GM12865 (cell line): ENCODE results near the gene DYNC2H1.

Source experiments
- DNase-seq: peaks from one replicate; pipeline ENCODE4 v3.0.0; 2010; ENCODE audit warnings: low read depth
- H3K4me3 ChIP-seq: 2 replicates; pipeline ENCODE4 v1.5.1; 2011; ENCODE audit warnings: mild to moderate bottlenecking, low read depth, low read length, control low read depth
- TF ChIP-seq, protein P1 (sequence below): IDR thresholded peaks from 2 replicates; pipeline ENCODE4 v1.5.1; 2011; ENCODE audit warnings: low read length, control low read depth, low read depth, inconsistent platforms; ENCODE audit not compliant: insufficient read depth; ENCODE audit errors: missing control alignments

Gene DYNC2H1

GRCh38 chr11:103395612-103396011, 286.4 kb downstream of the DYNC2H1 start:
- TF ChIP-seq, protein P1, sequence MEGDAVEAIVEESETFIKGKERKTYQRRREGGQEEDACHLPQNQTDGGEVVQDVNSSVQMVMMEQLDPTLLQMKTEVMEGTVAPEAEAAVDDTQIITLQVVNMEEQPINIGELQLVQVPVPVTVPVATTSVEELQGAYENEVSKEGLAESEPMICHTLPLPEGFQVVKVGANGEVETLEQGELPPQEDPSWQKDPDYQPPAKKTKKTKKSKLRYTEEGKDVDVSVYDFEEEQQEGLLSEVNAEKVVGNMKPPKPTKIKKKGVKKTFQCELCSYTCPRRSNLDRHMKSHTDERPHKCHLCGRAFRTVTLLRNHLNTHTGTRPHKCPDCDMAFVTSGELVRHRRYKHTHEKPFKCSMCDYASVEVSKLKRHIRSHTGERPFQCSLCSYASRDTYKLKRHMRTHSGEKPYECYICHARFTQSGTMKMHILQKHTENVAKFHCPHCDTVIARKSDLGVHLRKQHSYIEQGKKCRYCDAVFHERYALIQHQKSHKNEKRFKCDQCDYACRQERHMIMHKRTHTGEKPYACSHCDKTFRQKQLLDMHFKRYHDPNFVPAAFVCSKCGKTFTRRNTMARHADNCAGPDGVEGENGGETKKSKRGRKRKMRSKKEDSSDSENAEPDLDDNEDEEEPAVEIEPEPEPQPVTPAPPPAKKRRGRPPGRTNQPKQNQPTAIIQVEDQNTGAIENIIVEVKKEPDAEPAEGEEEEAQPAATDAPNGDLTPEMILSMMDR: no peak

DNA sequence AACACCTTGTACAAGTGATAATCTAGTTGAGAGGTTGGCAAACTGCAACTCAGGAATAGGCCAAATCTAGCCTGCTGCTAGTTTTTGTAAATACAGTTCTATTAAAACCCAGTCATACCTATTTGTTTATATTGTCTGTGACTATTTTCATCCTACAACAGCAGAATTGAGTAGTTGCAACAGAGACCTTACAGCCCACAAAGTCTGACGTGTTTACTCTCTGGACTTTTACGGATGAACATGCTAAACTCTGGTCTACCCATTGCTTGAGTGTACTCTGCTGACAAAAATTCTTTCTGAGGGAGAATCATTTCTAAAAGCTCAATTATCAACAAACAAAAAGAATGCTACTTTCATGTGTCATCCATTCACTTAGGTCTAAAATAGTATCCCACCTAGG, 287.0 kb downstream of the DYNC2H1 start:
- no peak overlapping the region for H3K4me3 ChIP-seq
- TF ChIP-seq, protein P1: no peak
- DNase-seq: no peak

More at GRCh38 chr11:103395612-103396011, 286.4 kb downstream of the DYNC2H1 start:
- DNase-seq: no peak
- no peak overlapping the region for H3K4me3 ChIP-seq

DNA sequence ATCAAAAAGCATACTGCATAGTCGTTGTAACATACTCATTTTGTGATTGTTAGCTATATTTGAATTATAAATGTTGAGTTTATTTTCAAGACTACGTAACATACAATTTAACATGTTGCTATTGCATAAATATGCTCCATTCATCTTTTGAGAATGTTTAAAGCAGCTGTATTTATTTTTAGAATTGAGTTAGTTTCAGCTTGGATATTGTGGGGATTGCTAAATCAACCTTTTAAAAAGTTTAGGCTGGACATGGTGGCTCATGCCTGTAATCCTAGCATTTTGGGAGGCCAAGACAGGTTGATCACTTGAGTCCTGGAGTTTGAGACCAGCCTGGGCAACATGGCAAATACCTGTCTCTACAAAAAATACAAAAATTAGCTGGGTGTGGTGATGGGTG, 288.1 kb downstream of the DYNC2H1 start:
- no peak overlapping the region for H3K4me3 ChIP-seq
- TF ChIP-seq, protein P1: no peak
- DNase-seq: no peak

- TF ChIP-seq, protein P1: no peak
- DNase-seq: no peak
Observed at GRCh38 chr11:103398829-103399228, 289.6 kb downstream of the DYNC2H1 start.

GRCh38 chr11:103406357-103406756, 297.1 kb downstream of the DYNC2H1 start:
- H3K4me3 ChIP-seq: no peak overlapping the region
- DNase-seq: no peak
- TF ChIP-seq, protein P1: no peak

More at GRCh38 chr11:103398829-103399228, 289.6 kb downstream of the DYNC2H1 start:
- H3K4me3 ChIP-seq: no peak overlapping the region

DNA sequence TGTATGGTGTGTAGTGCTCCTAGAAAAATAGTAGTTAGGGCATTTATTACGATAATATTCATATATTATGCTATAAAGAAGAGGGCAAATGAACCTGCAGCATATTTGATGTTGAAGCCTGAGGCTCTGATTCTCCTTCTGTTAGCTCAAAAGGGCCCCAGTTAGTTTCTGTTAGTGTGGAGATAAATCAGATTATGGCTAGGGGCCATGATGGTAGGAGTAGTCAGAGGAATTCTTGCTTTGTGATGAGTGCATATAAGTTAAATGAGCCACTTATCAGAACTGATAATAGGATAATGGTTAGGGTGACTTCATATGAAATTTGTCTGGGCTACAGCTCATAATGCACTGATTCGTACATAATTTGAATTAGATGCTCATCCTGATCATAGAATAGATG, 298.4 kb downstream of the DYNC2H1 start:
- TF ChIP-seq, protein P1: no peak
- H3K4me3 ChIP-seq: no peak overlapping the region
- no peak for DNase-seq

DNA sequence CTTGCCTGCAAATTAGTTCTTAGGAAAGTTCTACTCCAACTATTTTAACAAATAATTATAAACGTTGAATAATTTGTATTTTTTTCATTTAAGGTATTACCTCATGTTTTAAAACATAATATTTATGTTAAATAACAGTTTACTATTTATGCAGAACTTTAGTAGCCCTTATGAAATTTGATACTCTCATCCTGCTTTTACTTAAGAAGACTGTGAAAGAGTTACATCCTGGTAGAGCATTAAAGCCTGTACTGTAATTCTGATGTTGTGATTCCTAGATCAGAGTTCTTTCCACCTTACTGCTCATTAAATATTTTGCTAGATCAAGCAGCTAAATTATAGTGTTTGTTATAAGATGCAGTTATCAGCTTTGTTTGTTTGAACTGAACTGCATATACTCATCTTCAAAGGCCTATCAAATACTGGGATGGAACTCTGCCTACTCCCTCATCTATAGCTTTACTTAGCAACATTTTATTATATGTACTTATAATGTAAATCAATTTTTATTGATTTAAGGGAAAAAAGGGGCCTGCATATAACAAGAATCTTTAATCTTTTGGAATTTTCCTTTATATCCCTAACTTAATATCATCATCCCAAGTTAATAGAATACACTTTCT, 304.2 kb downstream of the DYNC2H1 start:
- TF ChIP-seq, protein P1: no peak
- no peak overlapping the region for H3K4me3 ChIP-seq
- DNase-seq: no peak
